NCI-H345 treated with DMSO at 0.1 percent for 48 hours (cell line): ENCODE data around the gene FABP6.
"Not testable (repeated sequence)": the region's sequence is repeated elsewhere in the genome, so short reads cannot be mapped to it uniquely, and the experiment has no call there.

Experiments used
- DNase-seq: peaks from one replicate; lab custom pipeline; 2025; ENCODE audit not compliant: unreplicated experiment; lab: John Stamatoyannopoulos, UW

Gene FABP6

GRCh38 chr5:160219356-160219755 is 9.9 kb upstream of the FABP6 start:
- no peak for DNase-seq

GRCh38 chr5:160221082-160221481 is 8.2 kb upstream of the FABP6 start:
- no peak for DNase-seq

GRCh38 chr5:160227012-160227411 is 2.3 kb upstream of the FABP6 start:
- DNase-seq, result no peak

- no peak for DNase-seq
Observed at GRCh38 chr5:160230686-160231527, 1.6 kb downstream of the FABP6 start.

- DNase-seq, result no peak
Observed at GRCh38 chr5:160231783-160232342, 2.6 kb downstream of the FABP6 start.

- DNase-seq, result no peak
Observed at GRCh38 chr5:160233215-160233614, 3.9 kb downstream of the FABP6 start.

- DNase-seq, result no peak
Observed at GRCh38 chr5:160235731-160236130, 6.4 kb downstream of the FABP6 start.

- no peak for DNase-seq
Observed at GRCh38 chr5:160237571-160238093, 8.3 kb downstream of the FABP6 start.

GRCh38 chr5:160240350-160240749 is 11.0 kb downstream of the FABP6 start:
- DNase-seq, result no peak

GRCh38 chr5:160242145-160242544 is 12.8 kb downstream of the FABP6 start:
- no peak for DNase-seq

GRCh38 chr5:160245506-160246086 is 16.3 kb downstream of the FABP6 start:
- DNase-seq, result no peak

GRCh38 chr5:160249570-160249969 is 20.3 kb downstream of the FABP6 start:
- DNase-seq, result not testable (repeated sequence)

- no peak for DNase-seq
Observed at GRCh38 chr5:160250226-160250625, 20.9 kb downstream of the FABP6 start.

GRCh38 chr5:160250826-160251225 is 21.5 kb downstream of the FABP6 start:
- no peak for DNase-seq

GRCh38 chr5:160251406-160252155 is 22.3 kb downstream of the FABP6 start:
- DNase-seq, result no peak

GRCh38 chr5:160252916-160253315 is 23.6 kb downstream of the FABP6 start:
- DNase-seq, result no peak

GRCh38 chr5:160253441-160253840 is 24.1 kb downstream of the FABP6 start:
- DNase-seq, result no peak

- DNase-seq, result no peak
Observed at GRCh38 chr5:160254706-160255105, 25.4 kb downstream of the FABP6 start.

- DNase-seq, result no peak
Observed at GRCh38 chr5:160259341-160259740, 30.0 kb downstream of the FABP6 start.

- DNase-seq, result no peak
Observed at GRCh38 chr5:160260006-160260775, 30.9 kb downstream of the FABP6 start.
